Measurements from ENCODE around the gene MAP3K6. TPM values are rescaled to one million over a fixed set of nuclear protein-coding genes. Genes with fewer than 3 reads are reported as not detected.
"Not testable (repeated sequence)": the region's sequence is repeated elsewhere in the genome, so short reads cannot be mapped to it uniquely, and the experiment has no call there.

MAP3K6 gene
- total RNA-seq, 1 experiment from 2014 or later = 25.1 TPM

GRCh38 chr1:27406362-27406680 lies 39.6 kb upstream of the MAP3K6 start:
- intact Hi-C loops (cut with micrococcal nuclease) = no loop called here

GRCh38 chr1:27405598-27406361 lies 39.0 kb upstream of the MAP3K6 start:
- H3K4me1 ChIP-seq (ENCODE audit: insufficient read depth, low read length); H3F3A ChIP-seq (ENCODE audit: low read length, unreplicated experiment); H3K79me2 ChIP-seq (ENCODE audit: low read length); H3K27ac ChIP-seq (ENCODE audit: low read length); H2AFZ ChIP-seq (ENCODE audit: low read length); H3K9ac ChIP-seq (ENCODE audit: low read length); H3K9me2 ChIP-seq (replicated peaks; ENCODE audit: low read length); DNase-seq; BruUV-seq (replicated peaks); H3K4me3 ChIP-seq (ENCODE audit: low read length); ATAC-seq; intact Hi-C loops (cut with micrococcal nuclease); POLR2A ChIA-PET (ENCODE audit: unreplicated experiment); H4K20me1 ChIP-seq (ENCODE audit: low read length); H3K27me3 ChIP-seq (ENCODE audit: low read length); H3K9me3 ChIP-seq (ENCODE audit: low read length); H3K4me2 ChIP-seq (ENCODE audit: low read length): not testable (repeated sequence)
- peaks cover 23% of the 10 kb centered on the region for H3K36me3 ChIP-seq (ENCODE audit: low read depth, low read length)
- CTCF ChIA-PET = interaction anchor here (0.6 kb wide), 1 partner anchor 150 kb away, joined by 7 read pairs; no protein-coding TSS in a partner anchor

More at GRCh38 chr1:27406362-27406680, 39.6 kb upstream of the MAP3K6 start:
- BruUV-seq (replicated peaks) = no TSS peak
- H4K20me1 ChIP-seq (ENCODE audit: low read length) = no peaks in the 10 kb centered on the region
- H3K4me2 ChIP-seq (ENCODE audit: low read length) = no peak overlapping the region
- H2AFZ ChIP-seq (ENCODE audit: low read length) = no peak overlapping the region
- no peaks in the 10 kb centered on the region for H3K9me3 ChIP-seq (ENCODE audit: low read length)
- TF ChIP-seq EZH2phosphoT487 (IDR thresholded peaks at IDR 0.05; ENCODE audit: borderline replicate concordance, low read length) = no peak
- TF ChIP-seq EZH2 (IDR thresholded peaks at IDR 0.05; ENCODE audit: low read length, unreplicated experiment) = no peak
- no peak for TF ChIP-seq CTCF (conservative IDR thresholded peaks at IDR 0.05; ENCODE audit: low read depth, low read length)
- no peaks in the 10 kb centered on the region for H3K79me2 ChIP-seq (ENCODE audit: low read length)
- H3K27ac ChIP-seq (ENCODE audit: low read length) = no peak overlapping the region
- no peaks in the 10 kb centered on the region for H3F3A ChIP-seq (ENCODE audit: low read length, unreplicated experiment)
- peaks cover 28% of the 10 kb centered on the region for H3K36me3 ChIP-seq (ENCODE audit: low read depth, low read length)
- no peaks in the 10 kb centered on the region for H3K4me1 ChIP-seq (ENCODE audit: insufficient read depth, low read length)
- no peak overlapping the region for H3K4me3 ChIP-seq (ENCODE audit: low read length)
- ATAC-seq = no peak
- ChIA-PET CTCF (interaction anchor here (0.6 kb wide), 1 partner anchor 149 kb away, joined by 7 read pairs; no protein-coding TSS in a partner anchor), POLR2A (ENCODE audit: unreplicated experiment) (no interaction called here)
- no peak for DNase-seq
- H3K9ac ChIP-seq (ENCODE audit: low read length) = no peak overlapping the region
- H3K9me2 ChIP-seq (replicated peaks; ENCODE audit: low read length) = no peaks in the 10 kb centered on the region
- no peaks in the 10 kb centered on the region for H3K27me3 ChIP-seq (ENCODE audit: low read length)

GRCh38 chr1:27405074-27405473 lies 38.3 kb upstream of the MAP3K6 start:
- no peak overlapping the region for H3K4me2 ChIP-seq (ENCODE audit: low read length)
- no peak for ATAC-seq
- H3F3A ChIP-seq (ENCODE audit: low read length, unreplicated experiment) = no peaks in the 10 kb centered on the region
- peaks cover 16% of the 10 kb centered on the region for H3K36me3 ChIP-seq (ENCODE audit: low read depth, low read length)
- no peak overlapping the region for H3K9ac ChIP-seq (ENCODE audit: low read length)
- BruUV-seq (replicated peaks) = no TSS peak
- H4K20me1 ChIP-seq (ENCODE audit: low read length) = no peaks in the 10 kb centered on the region
- no peaks in the 10 kb centered on the region for H3K79me2 ChIP-seq (ENCODE audit: low read length)
- H3K4me3 ChIP-seq (ENCODE audit: low read length) = no peak overlapping the region
- H3K9me3 ChIP-seq (ENCODE audit: low read length) = no peaks in the 10 kb centered on the region
- 0 out of 2 replicates have a peak, but pooled peaks cover 3% of the 10 kb centered on the region for H3K4me1 ChIP-seq (ENCODE audit: insufficient read depth, low read length)
- TF ChIP-seq EZH2 (IDR thresholded peaks at IDR 0.05; ENCODE audit: low read length, unreplicated experiment) = no peak
- no peak for TF ChIP-seq CTCF (conservative IDR thresholded peaks at IDR 0.05; ENCODE audit: low read depth, low read length)
- no peak for TF ChIP-seq EZH2phosphoT487 (IDR thresholded peaks at IDR 0.05; ENCODE audit: borderline replicate concordance, low read length)
- ChIA-PET CTCF (no interaction called here), POLR2A (ENCODE audit: unreplicated experiment) (no interaction called here)
- H3K27me3 ChIP-seq (ENCODE audit: low read length) = no peaks in the 10 kb centered on the region
- H2AFZ ChIP-seq (ENCODE audit: low read length) = no peak overlapping the region
- H3K9me2 ChIP-seq (replicated peaks; ENCODE audit: low read length) = no peaks in the 10 kb centered on the region
- no peak for DNase-seq
- H3K27ac ChIP-seq (ENCODE audit: low read length) = no peak overlapping the region
- intact Hi-C loops (cut with micrococcal nuclease) = no loop called here

Data from PC-3 (cell line).